Measurements from ENCODE around the gene PLEKHA5. TPM values are rescaled to one million over a fixed set of nuclear protein-coding genes. Genes with fewer than 3 reads are reported as not detected.
"Not testable (repeated sequence)": the region's sequence is repeated elsewhere in the genome, so short reads cannot be mapped to it uniquely, and the experiment has no call there.

The PLEKHA5 gene
- total RNA-seq, 1 experiment from 2014 or later = 14.0 TPM

DNA sequence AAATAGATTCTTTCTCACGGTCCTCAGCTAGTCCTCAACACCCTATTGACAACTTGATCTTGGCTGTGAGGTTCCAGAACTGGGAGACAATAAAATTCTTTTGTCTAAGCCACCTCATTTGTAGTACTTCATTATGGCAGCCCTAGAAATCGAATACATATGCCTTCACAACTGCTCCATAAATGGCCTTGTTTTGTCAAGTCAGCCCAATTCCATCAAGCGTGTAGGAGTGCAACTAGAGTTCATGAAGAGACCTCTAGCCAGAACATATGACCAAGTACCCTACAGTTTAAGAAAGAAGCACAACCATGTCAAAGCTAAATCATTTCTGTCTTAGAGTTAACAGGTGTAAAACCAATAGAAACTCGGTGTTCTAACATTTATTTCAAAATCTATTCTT is 45.0 kb upstream of the PLEKHA5 start:
- Histone ChIP-seq H3K4me1 (ENCODE audit: insufficient read depth, low read length, poor library complexity, severe bottlenecking) (no peaks in the 10 kb centered on the region), H3K27me3 (replicated peaks; ENCODE audit: insufficient read depth, low read depth, low read length, poor library complexity) (no peaks in the 10 kb centered on the region), H3K36me3 (ENCODE audit: insufficient read depth, low read length, poor library complexity, severe bottlenecking) (no peaks in the 10 kb centered on the region), H3K4me3 (ENCODE audit: low read depth, low read length, poor library complexity, severe bottlenecking) (no peak overlapping the region), H3K9me3 (ENCODE audit: low read depth, low read length, poor library complexity, severe bottlenecking) (no peaks in the 10 kb centered on the region), H3K27ac (ENCODE audit: low read depth, low read length, poor library complexity, severe bottlenecking) (no peak overlapping the region)
- intact Hi-C loops (cut with micrococcal nuclease; ENCODE audit: unreplicated experiment) = no loop called here
- TF ChIP-seq, protein P1, sequence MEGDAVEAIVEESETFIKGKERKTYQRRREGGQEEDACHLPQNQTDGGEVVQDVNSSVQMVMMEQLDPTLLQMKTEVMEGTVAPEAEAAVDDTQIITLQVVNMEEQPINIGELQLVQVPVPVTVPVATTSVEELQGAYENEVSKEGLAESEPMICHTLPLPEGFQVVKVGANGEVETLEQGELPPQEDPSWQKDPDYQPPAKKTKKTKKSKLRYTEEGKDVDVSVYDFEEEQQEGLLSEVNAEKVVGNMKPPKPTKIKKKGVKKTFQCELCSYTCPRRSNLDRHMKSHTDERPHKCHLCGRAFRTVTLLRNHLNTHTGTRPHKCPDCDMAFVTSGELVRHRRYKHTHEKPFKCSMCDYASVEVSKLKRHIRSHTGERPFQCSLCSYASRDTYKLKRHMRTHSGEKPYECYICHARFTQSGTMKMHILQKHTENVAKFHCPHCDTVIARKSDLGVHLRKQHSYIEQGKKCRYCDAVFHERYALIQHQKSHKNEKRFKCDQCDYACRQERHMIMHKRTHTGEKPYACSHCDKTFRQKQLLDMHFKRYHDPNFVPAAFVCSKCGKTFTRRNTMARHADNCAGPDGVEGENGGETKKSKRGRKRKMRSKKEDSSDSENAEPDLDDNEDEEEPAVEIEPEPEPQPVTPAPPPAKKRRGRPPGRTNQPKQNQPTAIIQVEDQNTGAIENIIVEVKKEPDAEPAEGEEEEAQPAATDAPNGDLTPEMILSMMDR (conservative IDR thresholded peaks at IDR 0.05; ENCODE audit: low read depth, low read length) = no peak
- no peak for TF ChIP-seq EZH2 (IDR thresholded peaks at IDR 0.05; ENCODE audit: borderline replicate concordance, low read depth, low read length, poor library complexity, severe bottlenecking)
- POLR2A ChIA-PET (ENCODE audit: low non-redundant PET) = no interaction called here
- BruUV-seq (replicated peaks) = no TSS peak
- DNase-seq (ENCODE audit: low spot score) = no peak
- CTCF ChIA-PET = no interaction called here

DNA sequence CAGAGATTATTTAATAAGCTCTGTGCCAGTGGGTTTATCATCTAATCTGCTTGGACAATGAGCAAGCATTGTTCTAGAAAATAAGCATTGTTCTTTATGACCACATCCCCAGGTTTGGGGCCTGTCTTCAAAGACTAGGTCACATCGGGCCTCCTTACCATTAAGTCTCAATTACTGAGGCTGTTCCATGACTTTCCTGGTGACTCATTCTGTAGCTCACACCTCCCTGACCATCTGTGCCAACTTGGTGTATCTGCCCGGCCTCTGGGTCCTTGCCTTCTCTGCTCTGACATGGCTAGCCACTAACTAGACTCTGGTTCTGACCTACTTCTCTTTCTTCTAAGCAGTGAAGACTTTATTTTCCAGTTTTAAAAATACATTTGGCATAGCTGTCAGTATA is 44.4 kb upstream of the PLEKHA5 start:
- no peaks in the 10 kb centered on the region for H3K9me3 ChIP-seq (ENCODE audit: low read depth, low read length, poor library complexity, severe bottlenecking)
- ChIA-PET CTCF (no interaction called here), POLR2A (ENCODE audit: low non-redundant PET) (no interaction called here)
- no peak for DNase-seq (ENCODE audit: low spot score)
- BruUV-seq (replicated peaks) = no TSS peak
- H3K27me3 ChIP-seq (replicated peaks; ENCODE audit: insufficient read depth, low read depth, low read length, poor library complexity) = no peaks in the 10 kb centered on the region
- TF ChIP-seq, protein P1 (conservative IDR thresholded peaks at IDR 0.05; ENCODE audit: low read depth, low read length) = no peak
- no peak for TF ChIP-seq EZH2 (IDR thresholded peaks at IDR 0.05; ENCODE audit: borderline replicate concordance, low read depth, low read length, poor library complexity, severe bottlenecking)
- H3K4me1 ChIP-seq (ENCODE audit: insufficient read depth, low read length, poor library complexity, severe bottlenecking) = no peaks in the 10 kb centered on the region
- H3K36me3 ChIP-seq (ENCODE audit: insufficient read depth, low read length, poor library complexity, severe bottlenecking) = no peaks in the 10 kb centered on the region
- intact Hi-C loops (cut with micrococcal nuclease; ENCODE audit: unreplicated experiment) = no loop called here
- no peak overlapping the region for H3K4me3 ChIP-seq (ENCODE audit: low read depth, low read length, poor library complexity, severe bottlenecking)
- H3K27ac ChIP-seq (ENCODE audit: low read depth, low read length, poor library complexity, severe bottlenecking) = no peak overlapping the region

GRCh38 chr12:19088606-19089005 is 40.9 kb upstream of the PLEKHA5 start:
- no TSS peak for BruUV-seq (replicated peaks)
- Histone ChIP-seq H3K36me3 (ENCODE audit: insufficient read depth, low read length, poor library complexity, severe bottlenecking) (no peaks in the 10 kb centered on the region), H3K27me3 (replicated peaks; ENCODE audit: insufficient read depth, low read depth, low read length, poor library complexity) (no peaks in the 10 kb centered on the region), H3K9me3 (ENCODE audit: low read depth, low read length, poor library complexity, severe bottlenecking) (no peaks in the 10 kb centered on the region), H3K27ac (ENCODE audit: low read depth, low read length, poor library complexity, severe bottlenecking) (no peak overlapping the region), H3K4me1 (ENCODE audit: insufficient read depth, low read length, poor library complexity, severe bottlenecking) (no peaks in the 10 kb centered on the region), H3K4me3 (ENCODE audit: low read depth, low read length, poor library complexity, severe bottlenecking) (no peak overlapping the region)
- CTCF ChIA-PET = no interaction called here
- intact Hi-C loops (cut with micrococcal nuclease; ENCODE audit: unreplicated experiment) = no loop called here
- no peak for DNase-seq (ENCODE audit: low spot score)
- no peak for TF ChIP-seq EZH2 (IDR thresholded peaks at IDR 0.05; ENCODE audit: borderline replicate concordance, low read depth, low read length, poor library complexity, severe bottlenecking)
- POLR2A ChIA-PET (ENCODE audit: low non-redundant PET) = no interaction called here

DNA sequence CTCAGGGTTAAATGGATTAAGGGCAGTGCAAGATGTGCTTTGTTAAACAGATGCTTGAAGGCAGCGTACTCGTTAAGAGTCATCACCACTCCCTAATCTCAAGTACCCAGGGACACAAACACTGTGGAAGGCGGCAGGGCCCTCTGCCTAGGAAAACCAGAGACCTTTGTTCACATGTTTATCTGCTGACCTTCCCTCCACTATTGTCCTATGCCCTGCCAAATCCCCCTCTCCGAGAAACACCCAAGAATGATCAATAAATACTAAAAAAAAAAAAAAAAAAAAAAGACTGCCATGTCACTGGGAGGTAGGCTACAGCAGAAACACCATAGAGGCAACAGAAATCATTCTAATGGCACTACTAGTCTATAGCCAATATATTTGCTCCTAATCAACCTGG is 37.1 kb upstream of the PLEKHA5 start:
- CTCF ChIA-PET; DNase-seq (ENCODE audit: low spot score); H3K4me3 ChIP-seq (ENCODE audit: low read depth, low read length, poor library complexity, severe bottlenecking); H3K27me3 ChIP-seq (replicated peaks; ENCODE audit: insufficient read depth, low read depth, low read length, poor library complexity); intact Hi-C loops (cut with micrococcal nuclease; ENCODE audit: unreplicated experiment); H3K36me3 ChIP-seq (ENCODE audit: insufficient read depth, low read length, poor library complexity, severe bottlenecking); POLR2A ChIA-PET (ENCODE audit: low non-redundant PET); H3K9me3 ChIP-seq (ENCODE audit: low read depth, low read length, poor library complexity, severe bottlenecking); H3K4me1 ChIP-seq (ENCODE audit: insufficient read depth, low read length, poor library complexity, severe bottlenecking); H3K27ac ChIP-seq (ENCODE audit: low read depth, low read length, poor library complexity, severe bottlenecking); BruUV-seq (replicated peaks): not testable (repeated sequence)

Data from A673 (cell line).